GM20000 (cell line): ENCODE data around the gene SEC16B.

Source experiments
- DNase-seq: peaks from one replicate; pipeline ENCODE4 v3.0.0; 2012; ENCODE audit warnings: low spot score
- CTCF ChIP-seq: IDR thresholded peaks from 2 replicates; pipeline ENCODE4 v1.5.1; 2012; ENCODE audit warnings: mild to moderate bottlenecking, control low read depth; ENCODE audit errors: extremely low read depth, missing control alignments

Gene SEC16B

GRCh38 chr1:177969825-177970371 lies at the start of gene SEC16B:
SEC16B (minus strand) TSS chr1:177970058; CDS start chr1:177967981, 2,077 bp downstream.
- TF ChIP-seq CTCF: no peak
- DNase-seq: no peak

- DNase-seq: no peak
Observed at GRCh38 chr1:178019622-178020021, 49.8 kb upstream of the SEC16B start.

DNA sequence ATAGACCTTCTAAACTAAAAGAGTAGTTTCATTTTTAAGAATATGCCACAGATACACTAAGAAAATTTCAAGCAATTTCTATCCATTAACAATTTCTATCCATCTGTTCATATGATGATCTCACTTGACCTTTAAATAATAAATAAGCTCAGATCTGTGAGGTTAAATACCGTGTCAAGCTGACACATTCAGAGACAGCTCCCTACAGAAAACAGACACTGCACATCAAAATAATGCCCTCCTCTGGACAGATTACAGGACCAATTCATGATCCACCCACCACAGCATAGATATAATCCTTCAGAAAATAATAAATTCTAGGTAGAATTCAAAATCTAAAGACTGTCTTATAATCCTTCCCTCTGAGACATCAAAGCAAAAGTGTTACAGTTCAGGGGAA lies 49.4 kb upstream of the SEC16B start:
- TF ChIP-seq CTCF: no peak

More at GRCh38 chr1:178019622-178020021, 49.8 kb upstream of the SEC16B start:
- TF ChIP-seq CTCF: no peak

DNA sequence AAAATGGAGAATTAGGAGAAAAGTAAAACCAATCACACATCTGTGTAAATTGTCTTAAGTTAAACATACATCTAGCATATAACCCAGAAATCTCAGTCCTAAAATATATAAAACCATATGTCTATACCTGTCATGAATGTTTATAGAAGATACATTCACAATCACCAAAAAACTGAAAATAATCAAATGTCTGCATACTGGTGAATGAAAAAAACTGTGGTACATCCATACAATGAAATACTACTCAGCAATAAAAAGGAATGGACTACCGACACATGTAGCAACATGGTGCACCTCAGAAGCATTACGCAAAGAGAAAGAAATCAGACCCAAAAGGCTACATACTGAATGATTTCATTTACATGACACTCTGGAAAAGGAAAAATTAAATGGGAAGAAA lies 47.7 kb upstream of the SEC16B start:
- no peak for TF ChIP-seq CTCF
- no peak for DNase-seq

More for the DNA sequence above, 49.4 kb upstream of the SEC16B start:
- no peak for DNase-seq

GRCh38 chr1:178011864-178012503 lies 42.1 kb upstream of the SEC16B start:
- no peak for TF ChIP-seq CTCF
- no peak for DNase-seq

DNA sequence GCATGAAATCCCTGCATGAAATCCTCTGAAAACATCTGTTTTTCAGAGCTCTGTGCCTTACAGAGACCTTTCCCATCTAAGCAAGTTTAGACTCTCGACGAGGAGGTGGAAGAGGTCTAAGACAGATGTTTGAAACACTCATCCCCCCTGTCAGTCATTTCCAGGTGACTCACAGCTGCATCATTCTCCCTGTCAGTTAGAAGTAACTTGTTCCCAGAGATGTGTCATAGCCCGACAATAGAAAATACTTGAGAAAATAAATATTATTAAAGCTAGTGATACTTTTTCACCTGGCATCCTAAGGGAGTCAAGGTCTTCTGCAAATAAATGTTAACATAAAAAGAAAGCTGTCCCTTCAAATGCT lies 41.6 kb upstream of the SEC16B start:
- no peak for DNase-seq
- no peak for TF ChIP-seq CTCF

- TF ChIP-seq CTCF: no peak
- no peak for DNase-seq
Observed at GRCh38 chr1:178010674-178011464, 41.0 kb upstream of the SEC16B start.
